IMR-90 (cell line): ENCODE data around the gene ACVR1. TPM values are rescaled to one million over a fixed set of nuclear protein-coding genes. Genes with fewer than 3 reads are reported as not detected.
A peak's percentile ranks its signal among the peaks of the same experiment; 100 is the strongest.

Experiments
- ATAC-seq: fragments of 200-7000 bp; cut with Tn5 transposase; 2 replicates; pipeline ENCODE4 v1.9.1; 2020; ENCODE audit warnings: low read depth, mild to moderate bottlenecking, moderate library complexity
- BruUV-seq: library from RNA; stranded (reverse); fragments of 400-500 nt; replicated peaks from 2 replicates; lab custom pipeline; 2021; lab: Mats Ljungman, UMichigan
- CTCF ChIA-PET: fragments of 300-600 bp; formaldehyde crosslinking; extraction: SDS; loops from one replicate; lab custom pipeline; 2021; ENCODE audit warnings: antibody characterized with exemption; lab: Yijun Ruan, JAX
- POLR2A ChIA-PET: fragments of 300-600 bp; sonication (Branson Sonifier 250); formaldehyde crosslinking; loops from one replicate; lab custom pipeline; 2022; ENCODE audit warnings: antibody characterized with exemption; ENCODE audit not compliant: unreplicated experiment; lab: Charles Lee
- DNase-seq: peaks from one replicate; pipeline ENCODE4 v3.0.0; 2013
- H2AFZ ChIP-seq: replicated peaks from 2 replicates; pipeline ENCODE3; 2013; ENCODE audit warnings: low read length, mild to moderate bottlenecking; ENCODE audit not compliant: poor library complexity
- H2AK5ac ChIP-seq: 2 replicates; pipeline ENCODE4 v1.6.1; 2013; ENCODE audit warnings: low read depth, low read length, inconsistent platforms
- H2AK9ac ChIP-seq: replicated peaks from 2 replicates; pipeline ENCODE3; 2013; ENCODE audit warnings: mild to moderate bottlenecking, low read depth, low read length, moderate library complexity; ENCODE audit not compliant: poor library complexity
- H2BK120ac ChIP-seq: 2 replicates; pipeline ENCODE4 v1.6.1; 2013; ENCODE audit warnings: low read depth, low read length, inconsistent platforms
- H2BK15ac ChIP-seq: 3 replicates; pipeline ENCODE4 v1.6.1; 2013; ENCODE audit warnings: low read depth, low read length, inconsistent platforms
- H2BK20ac ChIP-seq: 2 replicates; pipeline ENCODE4 v1.6.1; 2013; ENCODE audit warnings: low read depth, mild to moderate bottlenecking, inconsistent platforms, low read length, moderate library complexity
- H2BK5ac ChIP-seq: 2 replicates; pipeline ENCODE4 v1.6.1; 2013; ENCODE audit warnings: mild to moderate bottlenecking, low read depth, low read length, inconsistent platforms; ENCODE audit not compliant: poor library complexity, severe bottlenecking
- H3K14ac ChIP-seq: replicated peaks from 2 replicates; pipeline ENCODE4 v1.6.1; 2013; ENCODE audit warnings: low read depth, low read length, inconsistent platforms
- H3K18ac ChIP-seq: 2 replicates; pipeline ENCODE4 v1.6.1; 2013; ENCODE audit warnings: low read depth, low read length, control low read depth
- H3K23ac ChIP-seq: 2 replicates; pipeline ENCODE4 v1.6.1; 2013; ENCODE audit warnings: low read depth, low read length, inconsistent platforms
- H3K27ac ChIP-seq: 2 replicates; pipeline ENCODE4 v1.5.1; 2013; ENCODE audit warnings: mild to moderate bottlenecking, control low read depth, low read length; ENCODE audit not compliant: insufficient read depth
- H3K27me3 ChIP-seq: 2 replicates; pipeline ENCODE4 v1.6.1; 2013; ENCODE audit warnings: low read length; ENCODE audit not compliant: control insufficient read depth, insufficient read depth
- H3K36me3 ChIP-seq: 2 replicates; pipeline ENCODE4 v1.6.1; 2013; ENCODE audit warnings: low read length, mixed read lengths; ENCODE audit not compliant: control insufficient read depth, insufficient read depth
- H3K4ac ChIP-seq: 2 replicates; pipeline ENCODE4 v1.6.1; 2013; ENCODE audit warnings: low read depth, low read length, inconsistent platforms
- H3K4me1 ChIP-seq: 2 replicates; pipeline ENCODE4 v1.6.1; 2013; ENCODE audit warnings: low read length, mixed read lengths; ENCODE audit not compliant: control insufficient read depth, insufficient read depth
- H3K4me2 ChIP-seq: 2 replicates; pipeline ENCODE4 v1.6.1; 2013; ENCODE audit warnings: low read depth, mild to moderate bottlenecking, control low read depth, low read length, moderate library complexity
- H3K4me3 ChIP-seq: 2 replicates; pipeline ENCODE4 v1.5.1; 2013; ENCODE audit warnings: low read depth, mild to moderate bottlenecking, control low read depth, low read length, moderate library complexity; ENCODE audit not compliant: insufficient read depth
- H3K56ac ChIP-seq: 2 replicates; pipeline ENCODE4 v1.6.1; 2013; ENCODE audit warnings: low read length, inconsistent platforms; ENCODE audit not compliant: insufficient read depth; ENCODE audit errors: extremely low read depth
- H3K79me1 ChIP-seq, 2 experiments: 2 replicates each; pipeline ENCODE4 v1.6.1; 2013; ENCODE audit warnings: low read length in 2 of 2, inconsistent platforms in 1 of 2, low read depth in 1 of 2
- H3K9ac ChIP-seq: 2 replicates; pipeline ENCODE4 v1.6.1; 2013; ENCODE audit warnings: low read depth, low read length, control low read depth
- H3K9me1 ChIP-seq: 2 replicates; pipeline ENCODE4 v1.6.1; 2013; ENCODE audit warnings: low read length, inconsistent platforms; ENCODE audit not compliant: insufficient read depth
- H3K9me3 ChIP-seq: 2 replicates; pipeline ENCODE4 v1.6.1; 2013; ENCODE audit warnings: low read length; ENCODE audit not compliant: control insufficient read depth, insufficient read depth
- H4K20me1 ChIP-seq: 2 replicates; pipeline ENCODE4 v1.6.1; 2013; ENCODE audit warnings: low read length, inconsistent platforms; ENCODE audit not compliant: insufficient read depth
- H4K5ac ChIP-seq: 2 replicates; pipeline ENCODE4 v1.6.1; 2013; ENCODE audit warnings: mild to moderate bottlenecking, low read depth, low read length, control low read depth
- H4K8ac ChIP-seq, 2 experiments: 2 replicates each; pipeline ENCODE4 v1.6.1; 2013; ENCODE audit warnings: low read depth in 2 of 2, low read length in 2 of 2, control low read depth in 1 of 2, inconsistent platforms in 1 of 2
- H4K91ac ChIP-seq: 2 replicates; pipeline ENCODE4 v1.6.1; 2013; ENCODE audit warnings: low read depth, low read length, inconsistent platforms; ENCODE audit not compliant: insufficient read depth
- CHD1 ChIP-seq: IDR thresholded peaks from 2 replicates; pipeline ENCODE4 v1.6.1; 2012; ENCODE audit warnings: low read depth, low read length, improper control_type of control experiment
- MAZ ChIP-seq: IDR thresholded peaks from 2 replicates; pipeline ENCODE4 v1.6.1; 2012; ENCODE audit warnings: low read depth, mild to moderate bottlenecking, low read length, improper control_type of control experiment, moderate library complexity, borderline replicate concordance
- POLR2A ChIP-seq: IDR thresholded peaks from 2 replicates; pipeline ENCODE4 v1.6.1; 2012; ENCODE audit warnings: mild to moderate bottlenecking, low read depth, low read length
- SMC3 ChIP-seq: fragments of 150-350 bp; IDR thresholded peaks from 2 replicates; pipeline ENCODE4 v1.6.1; 2016; ENCODE audit warnings: low read depth, mild to moderate bottlenecking, antibody characterized with exemption, low read length, moderate library complexity
- WGBS, 2 experiments: methylation state at CpG; one replicate each; pipeline versions ENCODE4 v1.1.5 to v1.1.7; 2013; ENCODE audit warnings: missing lambda C conversion rate in 2 of 2; ENCODE audit not compliant: insufficient read length in 1 of 2; ENCODE audit errors: extremely low coverage in 2 of 2; 5-methylcytosine and 5-hydroxymethylcytosine counted together
- dilution Hi-C: fragments of 300-500 bp; cut with HindIII; formaldehyde crosslinking; loops from one replicate; pipeline ENCODE4 v1.14.3; 2018; ENCODE audit warnings: low sequenced_read_pairs; ENCODE audit not compliant: unreplicated experiment
- in situ Hi-C: fragments of 300-500 bp; cut with MboI; formaldehyde crosslinking; loops from 3 replicates; pipeline ENCODE4 v1.14.3; 2019; ENCODE audit warnings: low sequenced_read_pairs, inconsistent platforms, mixed read lengths
- intact Hi-C: fragments of 100-400 bp; cut with micrococcal nuclease; formaldehyde crosslinking; loops from 2 replicates; pipeline ENCODE4 v1.10.0; 2022
- polyA plus RNA-seq, 3 experiments: library from polyadenylated mRNA; depleted of rRNA; stranded (reverse); fragments of >200 nt; gene quantifications; 2 replicates each; pipeline ENCODE4 v1.2.3, GENCODE V29; 2012; ENCODE audit warnings: low replicate concordance in 1 of 3
- total RNA-seq: library from RNA; depleted of rRNA; stranded (reverse); fragments of >200 nt; gene quantifications from 2 replicates; pipeline ENCODE4 v1.2.3, GENCODE V29; 2012

The ACVR1 gene
- total and polyA plus RNA-seq, 2 of the 4 experiments (the other 2 are of a cell fraction) = 21.1 to 40.8 TPM

DNA sequence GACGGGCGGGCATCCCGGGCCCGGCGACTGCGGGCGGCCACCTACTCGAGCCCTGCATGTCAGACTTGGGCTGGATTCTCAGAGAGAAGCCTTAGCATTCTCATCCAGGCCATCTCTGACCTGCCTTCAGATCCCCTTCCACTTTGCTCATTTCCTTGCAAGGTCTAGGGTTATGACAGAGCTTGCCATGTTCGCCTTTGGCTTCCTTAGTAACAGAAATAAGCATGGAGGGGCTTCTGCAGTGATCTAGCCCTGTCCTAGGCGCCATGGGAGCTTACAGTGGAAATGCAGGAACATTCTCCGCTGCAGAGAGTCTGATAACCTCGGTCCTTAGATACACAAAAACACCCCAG is 632 bp upstream of the ACVR1 start:
- H2BK120ac ChIP-seq = peak overlapping the region; percentile 44
- 0 out of 2 replicates have a peak overlapping the region, but pooled peaks have one; percentile 5 for H2BK20ac ChIP-seq
- peak overlapping the region; percentile 66 for H4K91ac ChIP-seq
- H2AK5ac ChIP-seq = peak overlapping the region; percentile 28; the same call in 1 of the 2 replicates
- peak overlapping the region; percentile 98 for H3K4me3 ChIP-seq
- DNase-seq (peak; percentile 11), ATAC-seq (no peak)
- H3K79me1 ChIP-seq = peaks cover 17 to 38% of the 10 kb centered on the region in 2 experiments; a peak in 3 of 4 replicates
- H4K8ac ChIP-seq = peak overlapping the region; percentile 44 to 59; a peak in 3 of 4 replicates
- H2AFZ ChIP-seq = peak overlapping the region; percentile 89
- H3K14ac ChIP-seq = peak overlapping the region; percentile 48; the same call in 1 of the 2 replicates
- intact Hi-C loops = loop anchor here (1.0 to 10.0 kb wide), 5 partner anchors 46 to 248 kb away; partner anchors contain the start of gene ACVR1C
- no peak overlapping the region for H3K18ac ChIP-seq
- no peaks in the 10 kb centered on the region for H3K9me3 ChIP-seq
- peaks cover 9% of the 10 kb centered on the region; the same call in 1 of the 2 replicates for H3K9me1 ChIP-seq
- peak overlapping the region; percentile 56; the same call in 1 of the 2 replicates for H3K56ac ChIP-seq
- TF ChIP-seq POLR2A (no peak), SMC3 (no peak), CHD1 (no peak), MAZ (no peak)
- H4K20me1 ChIP-seq = peaks cover 27% of the 10 kb centered on the region; the same call in 1 of the 2 replicates
- H3K9ac ChIP-seq = peak overlapping the region; percentile 87
- POLR2A ChIA-PET = interaction anchor here (0.5 to 0.6 kb wide), 3 partner anchors 12 to 246 kb away, joined by 3 to 4 read pairs (median 3); no protein-coding TSS in a partner anchor
- peak overlapping the region; percentile 59 for H2AK9ac ChIP-seq
- no peaks in the 10 kb centered on the region for H3K27me3 ChIP-seq
- peak overlapping the region; percentile 69 for H3K23ac ChIP-seq
- CTCF ChIA-PET = interaction anchor here (0.6 to 1.7 kb wide), 5 partner anchors 20 to 96 kb away, joined by 3 to 6 read pairs (median 5); no protein-coding TSS in a partner anchor
- in situ Hi-C loops = loop anchor here (5.0 kb wide), 1 partner anchor 89 kb away; no protein-coding TSS in a partner anchor
- dilution Hi-C loops = no loop called here
- no peak overlapping the region for H4K5ac ChIP-seq
- H2BK5ac ChIP-seq = peak overlapping the region; percentile 37
- H3K4ac ChIP-seq = peak overlapping the region; percentile 81
- no peaks in the 10 kb centered on the region for H3K36me3 ChIP-seq
- no peak overlapping the region for H2BK15ac ChIP-seq
- H3K4me2 ChIP-seq = peak overlapping the region; percentile 64
- H3K27ac ChIP-seq = peak overlapping the region; percentile 53
- H3K4me1 ChIP-seq = peaks cover 8% of the 10 kb centered on the region
- BruUV-seq = no TSS peak
- WGBS, 2 experiments = no CpG with 5 or more reads among the region's 12 CpGs
